H9 (cell line): Measurements from ENCODE around the gene ITGA1. TPM values are rescaled to one million over a fixed set of nuclear protein-coding genes. Genes with fewer than 3 reads are reported as not detected.

Experiments used
- DNase-seq: peaks from one replicate; pipeline ENCODE4 v3.0.0-alpha.2; 2017
- H2AFZ ChIP-seq: one replicate; pipeline ENCODE4 v1.6.1; 2013; ENCODE audit warnings: mild to moderate bottlenecking, low read length, control low read depth, moderate library complexity
- H2AK5ac ChIP-seq: 2 replicates; pipeline ENCODE4 v1.6.1; 2013; ENCODE audit warnings: low read length, control low read depth, mixed read lengths; ENCODE audit not compliant: insufficient read length
- H2BK120ac ChIP-seq: one replicate; pipeline ENCODE4 v1.6.1; 2013; ENCODE audit warnings: low read depth, mild to moderate bottlenecking, low read length, control low read depth, inconsistent platforms; ENCODE audit not compliant: poor library complexity, severe bottlenecking
- H2BK12ac ChIP-seq: 2 replicates; pipeline ENCODE4 v1.6.1; 2013; ENCODE audit warnings: low read length, control low read depth, mixed read lengths, low read depth; ENCODE audit not compliant: insufficient read length
- H2BK15ac ChIP-seq: 2 replicates; pipeline ENCODE4 v1.6.1; 2013; ENCODE audit warnings: low read depth, low read length, control low read depth
- H2BK20ac ChIP-seq: one replicate; pipeline ENCODE4 v1.6.1; 2013; ENCODE audit warnings: low read depth, mild to moderate bottlenecking, low read length, control low read depth, inconsistent platforms; ENCODE audit not compliant: poor library complexity, severe bottlenecking
- H2BK5ac ChIP-seq: 2 replicates; pipeline ENCODE4 v1.6.1; 2013; ENCODE audit warnings: low read length, control low read depth, mixed read lengths; ENCODE audit not compliant: insufficient read length
- H3K14ac ChIP-seq: 2 replicates; pipeline ENCODE4 v1.6.1; 2013; ENCODE audit warnings: low read length, control low read depth; ENCODE audit not compliant: insufficient read depth
- H3K18ac ChIP-seq: 2 replicates; pipeline ENCODE4 v1.6.1; 2013; ENCODE audit warnings: low read depth, mild to moderate bottlenecking, mixed read lengths, low read length, control low read depth; ENCODE audit not compliant: insufficient read length
- H3K23ac ChIP-seq: 2 replicates; pipeline ENCODE4 v1.6.1; 2013; ENCODE audit warnings: low read length, control low read depth, mixed read lengths, low read depth; ENCODE audit not compliant: insufficient read length
- H3K23me2 ChIP-seq: 2 replicates; pipeline ENCODE4 v1.6.1; 2013; ENCODE audit warnings: low read depth, mild to moderate bottlenecking, mixed read lengths, low read length, control low read depth; ENCODE audit not compliant: insufficient read length, poor library complexity, severe bottlenecking
- H3K27ac ChIP-seq: 2 replicates; pipeline ENCODE4 v1.5.1; 2013; ENCODE audit warnings: low read length, control low read depth, mixed read lengths, low read depth; ENCODE audit not compliant: insufficient read length
- H3K27me3 ChIP-seq: 2 replicates; pipeline ENCODE4 v1.6.1; 2013; ENCODE audit warnings: low read length, control low read depth, inconsistent platforms; ENCODE audit not compliant: insufficient read depth
- H3K4ac ChIP-seq: 2 replicates; pipeline ENCODE4 v1.6.1; 2013; ENCODE audit warnings: low read depth, mild to moderate bottlenecking, control low read depth, inconsistent platforms, low read length, moderate library complexity
- H3K4me1 ChIP-seq: 2 replicates; pipeline ENCODE4 v1.6.1; 2013; ENCODE audit warnings: low read length, control low read depth, inconsistent platforms; ENCODE audit not compliant: insufficient read depth
- H3K4me2 ChIP-seq: 2 replicates; pipeline ENCODE4 v1.6.1; 2013; ENCODE audit warnings: low read length, control low read depth, mixed read lengths; ENCODE audit not compliant: insufficient read length, insufficient read depth
- H3K56ac ChIP-seq: 2 replicates; pipeline ENCODE4 v1.6.1; 2013; ENCODE audit warnings: low read depth, mild to moderate bottlenecking, mixed read lengths, low read length, control low read depth; ENCODE audit not compliant: insufficient read length
- H3K79me1 ChIP-seq: 2 replicates; pipeline ENCODE4 v1.6.1; 2013; ENCODE audit warnings: low read depth, mild to moderate bottlenecking, moderate library complexity, low read length, control low read depth, inconsistent platforms; ENCODE audit not compliant: insufficient read depth, poor library complexity, severe bottlenecking
- H3K79me2 ChIP-seq: 2 replicates; pipeline ENCODE4 v1.6.1; 2013; ENCODE audit warnings: low read length, control low read depth, inconsistent platforms; ENCODE audit not compliant: insufficient read depth
- H3K9ac ChIP-seq: 2 replicates; pipeline ENCODE4 v1.6.1; 2013; ENCODE audit warnings: low read length, control low read depth, mixed read lengths; ENCODE audit not compliant: insufficient read length; ENCODE audit errors: extremely low read depth
- H3K9me3 ChIP-seq: one replicate; pipeline ENCODE4 v1.6.1; 2013; ENCODE audit warnings: low read depth, low read length, inconsistent platforms; ENCODE audit not compliant: control insufficient read depth
- H3T11ph ChIP-seq: one replicate; pipeline ENCODE4 v1.6.1; 2013; ENCODE audit warnings: mild to moderate bottlenecking, low read length, control low read depth, inconsistent platforms
- H4K20me1 ChIP-seq: one replicate; pipeline ENCODE4 v1.6.1; 2013; ENCODE audit not compliant: control insufficient read depth, insufficient read length, insufficient read depth
- H4K5ac ChIP-seq: 2 replicates; pipeline ENCODE4 v1.6.1; 2013; ENCODE audit warnings: low read depth, mild to moderate bottlenecking, mixed read lengths, low read length, control low read depth; ENCODE audit not compliant: insufficient read length
- H4K8ac ChIP-seq: replicated peaks from 2 replicates; pipeline ENCODE4 v1.6.1; 2013; ENCODE audit warnings: low read length, control low read depth, mixed read lengths, low read depth; ENCODE audit not compliant: insufficient read length
- H4K91ac ChIP-seq: 2 replicates; pipeline ENCODE4 v1.6.1; 2013; ENCODE audit warnings: low read depth, mild to moderate bottlenecking, moderate library complexity, mixed read lengths, low read length, control low read depth; ENCODE audit not compliant: insufficient read length
- H3K27ac Mint-ChIP-seq, 3 experiments: 2 replicates in 2 of 3; 3 replicates in 1 of 3; pipeline ENCODE4 v1.8.0; 2020 to 2021; ENCODE audit warnings: mixed read lengths in 3 of 3, mild to moderate bottlenecking in 1 of 3, moderate library complexity in 1 of 3
- H3K27me3 Mint-ChIP-seq: 2 replicates; pipeline ENCODE4 v1.8.0; 2021; ENCODE audit warnings: low read depth, mild to moderate bottlenecking, moderate library complexity, mixed read lengths
- H3K36me3 Mint-ChIP-seq, 3 experiments: 2 replicates in 2 of 3; 3 replicates in 1 of 3; pipeline ENCODE4 v1.8.0; 2020 to 2021; ENCODE audit warnings: low read depth in 3 of 3, mixed read lengths in 3 of 3; ENCODE audit not compliant: insufficient read depth in 1 of 3
- H3K4me1 Mint-ChIP-seq, 2 experiments: 2 replicates each; pipeline ENCODE4 v1.8.0; 2020; ENCODE audit warnings: mixed read lengths in 2 of 2
- H3K4me3 Mint-ChIP-seq, 2 experiments: 2 replicates in 1 of 2; 3 replicates in 1 of 2; pipeline ENCODE4 v1.8.0; 2020 to 2021; ENCODE audit warnings: mild to moderate bottlenecking in 2 of 2, mixed read lengths in 2 of 2, moderate library complexity in 1 of 2
- H3K9me3 Mint-ChIP-seq, 2 experiments: 2 replicates in 1 of 2; 3 replicates in 1 of 2; pipeline ENCODE4 v1.8.0; 2020; ENCODE audit warnings: mild to moderate bottlenecking in 2 of 2, mixed read lengths in 2 of 2, moderate library complexity in 1 of 2
- CTCF ChIP-seq: fragments of 200-600 bp; sonication (generic); conservative IDR thresholded peaks from 3 replicates; pipeline ENCODE4 v1.8.0; 2021; ENCODE audit warnings: antibody characterized with exemption, mild to moderate bottlenecking
- WGBS: extraction: QIAGEN DNeasy Blood & Tissue Kit; methylation state at CpG from one replicate; pipeline ENCODE4 v1.1.7; 2013; ENCODE audit warnings: missing lambda C conversion rate, low lambda C conversion rate, mixed read lengths; ENCODE audit not compliant: insufficient read length; ENCODE audit errors: extremely low coverage; 5-methylcytosine and 5-hydroxymethylcytosine counted together
- total RNA-seq: library from RNA; stranded (reverse); gene quantifications from 2 replicates; pipeline ENCODE4 v1.2.1, GENCODE V29; 2021

ITGA1 gene
- total RNA-seq, 1 experiment from 2014 or later: 3.9 TPM

GRCh38 chr5:52988335-52989024 is 200.8 kb downstream of the ITGA1 start:
- Histone ChIP-seq H3K4me2 (peak overlapping the region; percentile 82), H3K4me1 (no peaks in the 10 kb centered on the region), H2BK5ac (no peak overlapping the region), H3K9ac (no peak overlapping the region), H3K23ac (no peak overlapping the region), H2BK15ac (no peak overlapping the region), H3T11ph (no peak overlapping the region), H3K18ac (no peak overlapping the region), H3K79me2 (no peaks in the 10 kb centered on the region), H4K20me1 (no peaks in the 10 kb centered on the region), H4K91ac (no peak overlapping the region), H3K27ac (no peak overlapping the region), H4K5ac (no peak overlapping the region), H4K8ac (no peak overlapping the region), H3K4ac (no peak overlapping the region), H2BK12ac (no peak overlapping the region), H3K56ac (no peak overlapping the region), H2BK120ac (no peak overlapping the region), H3K14ac (no peak overlapping the region), H2BK20ac (no peak overlapping the region), H3K23me2 (peaks cover 14% of the 10 kb centered on the region), H3K27me3 (no peaks in the 10 kb centered on the region; the same call in 1 of the 2 replicates), H3K79me1 (no peaks in the 10 kb centered on the region), H2AFZ (no peak overlapping the region), H2AK5ac (no peak overlapping the region), H3K9me3 (no peaks in the 10 kb centered on the region)
- Mint-ChIP-seq H3K9me3 (no peaks in the 10 kb centered on the region; a peak in 1 of 5 replicates), H3K27me3 (peaks cover 22% of the 10 kb centered on the region), H3K27ac (no peak overlapping the region), H3K4me1 (peaks cover 6 to 20% of the 10 kb centered on the region in 2 experiments), H3K4me3 (peak overlapping the region; percentile 76 to 85), H3K36me3 (no peaks in the 10 kb centered on the region)
- TF ChIP-seq CTCF: no peak
- DNase-seq: no peak
- no CpG with 5 or more reads among the region's 16 CpGs for WGBS
